Keratinocyte (primary cell): ENCODE results near the gene GH2.
"Not testable (repeated sequence)": the region's sequence is repeated elsewhere in the genome, so short reads cannot be mapped to it uniquely, and the experiment has no call there.

Source experiments
- CTCF ChIP-seq, 3 experiments: IDR thresholded peaks in 1 of 3; conservative IDR thresholded peaks in 1 of 3; optimal IDR thresholded peaks in 1 of 3; 2 replicates in 2 of 3; 3 replicates in 1 of 3; pipeline versions ENCODE3 to v1.5.1; 2011; ENCODE audit warnings: low read length in 3 of 3, mild to moderate bottlenecking in 3 of 3, moderate library complexity in 2 of 3, control low read depth in 1 of 3, inconsistent platforms in 1 of 3; ENCODE audit not compliant: insufficient read depth in 2 of 3; ENCODE audit errors: extremely low read depth in 1 of 3
- EZH2 ChIP-seq: IDR thresholded peaks from one replicate; pipeline ENCODE4 v1.6.1; 2012; ENCODE audit warnings: inconsistent platforms, mild to moderate bottlenecking, low read length, moderate library complexity

GRCh38 chr17:63894021-63894420, 12.3 kb upstream of the GH2 start:
- not testable (repeated sequence) for TF ChIP-seq CTCF (optimal IDR thresholded peaks at IDR 0.05 in 1 of 3, IDR thresholded peaks at IDR 0.05 in 1 of 3, conservative IDR thresholded peaks at IDR 0.05 in 1 of 3; ENCODE audit: extremely low read depth in 1 of 3, insufficient read depth in 2 of 3, low read length in 3 of 3); EZH2
